ENCODE measurements around the gene CYP2U1. TPM values are rescaled to one million over a fixed set of nuclear protein-coding genes. Genes with fewer than 3 reads are reported as not detected.
"Not testable (repeated sequence)": the region's sequence is repeated elsewhere in the genome, so short reads cannot be mapped to it uniquely, and the experiment has no call there.

The CYP2U1 gene
- 1 to 10 TPM; 2.1 TPM for total RNA-seq

- DNase-seq (ENCODE audit: low spot score in 2 of 2) (peak; percentile 77 to 81), ATAC-seq (peak; percentile 94)
- Mint-ChIP-seq H3K36me3 (peaks cover 0 to 5% of the 10 kb centered on the region in 2 donors), H3K9me3 (no peaks in the 10 kb centered on the region), H3K27ac (peak within 1 kb of the TSS; percentile 56 to 83)
Observed at GRCh38 chr4:107930821-107931774, at the start of gene CYP2U1. CYP2U1 (plus strand) TSS chr4:107931549; CDS start chr4:107931644, 95 bp downstream.

- no peak for ATAC-seq
- H3K9me3 Mint-ChIP-seq: no peaks in the 10 kb centered on the region
- no peak overlapping the region for H3K27ac Mint-ChIP-seq
- DNase-seq (ENCODE audit: low spot score in 2 of 2): no peak
- H3K36me3 Mint-ChIP-seq: peaks cover 0 to 8% of the 10 kb centered on the region in 2 donors
Observed at GRCh38 chr4:107885865-107886264, 45.5 kb upstream of the CYP2U1 start.

- Mint-ChIP-seq H3K9me3 (no peaks in the 10 kb centered on the region), H3K27ac (no peak overlapping the region), H3K36me3 (peaks cover 0 to 8% of the 10 kb centered on the region in 2 donors)
- DNase-seq (ENCODE audit: low spot score in 2 of 2) (peak in 1 of 2 donors; percentile 15), ATAC-seq (no peak)
Observed at GRCh38 chr4:107888237-107888636, 43.1 kb upstream of the CYP2U1 start.

- H3K9me3 Mint-ChIP-seq: no peaks in the 10 kb centered on the region
- peaks cover 0 to 14% of the 10 kb centered on the region in 2 donors for H3K36me3 Mint-ChIP-seq
- no peak for ATAC-seq
- no peak overlapping the region for H3K27ac Mint-ChIP-seq
- no peak for DNase-seq (ENCODE audit: low spot score in 2 of 2)
Observed at GRCh38 chr4:107890779-107891178, 40.6 kb upstream of the CYP2U1 start.

GRCh38 chr4:107891299-107891698 is 40.0 kb upstream of the CYP2U1 start:
- H3K9me3 Mint-ChIP-seq: no peaks in the 10 kb centered on the region
- ATAC-seq: no peak
- DNase-seq (ENCODE audit: low spot score in 2 of 2): no peak
- peaks cover 0 to 14% of the 10 kb centered on the region in 2 donors for H3K36me3 Mint-ChIP-seq
- no peak overlapping the region for H3K27ac Mint-ChIP-seq

DNA sequence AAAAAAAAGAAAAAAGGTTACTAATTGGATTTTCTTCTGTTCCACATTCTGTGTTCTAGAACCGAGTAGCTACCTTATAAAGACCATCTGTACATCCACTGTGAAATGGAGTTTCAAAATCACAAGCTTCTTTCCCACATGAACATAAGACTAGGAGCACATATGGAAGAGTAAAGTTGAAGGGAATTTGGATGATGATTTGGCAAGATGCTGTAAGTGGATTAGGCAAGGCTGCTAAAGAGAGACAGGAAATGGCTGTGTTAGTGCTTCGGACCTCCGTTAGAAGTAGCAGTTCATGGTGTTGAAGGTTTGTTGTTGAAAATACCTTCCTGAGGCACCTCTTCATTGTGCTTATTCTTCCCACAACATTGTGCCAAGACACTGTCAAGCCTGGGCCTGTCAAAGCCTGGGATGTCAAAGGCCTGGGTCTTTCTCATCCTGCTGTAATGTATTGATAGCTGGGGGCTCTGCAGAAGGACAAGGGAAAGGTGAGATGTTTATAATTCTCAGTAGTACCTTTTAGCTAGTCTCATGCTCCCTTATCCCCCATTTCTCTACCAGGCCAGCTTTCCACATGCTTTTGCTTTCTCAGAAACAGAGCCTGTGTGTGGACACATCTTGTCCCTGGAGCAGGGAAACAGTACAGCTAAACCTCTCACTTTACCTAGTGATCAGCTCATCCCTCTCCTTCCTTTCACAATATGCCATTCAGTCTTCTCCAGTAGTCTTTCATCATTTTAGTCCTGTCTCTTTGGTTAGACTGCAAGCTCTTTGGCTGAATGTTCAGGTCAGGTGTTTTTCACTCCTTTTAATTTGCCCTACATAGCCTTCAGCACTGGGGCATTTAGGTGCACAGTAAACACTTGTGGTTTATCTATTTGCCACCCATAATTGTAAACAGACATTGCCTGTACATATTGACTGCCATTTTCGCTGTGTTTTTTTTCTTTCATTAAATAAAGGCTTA is 37.9 kb upstream of the CYP2U1 start:
- ATAC-seq: no peak
- no peak for DNase-seq (ENCODE audit: low spot score in 2 of 2)
- no peak overlapping the region for H3K27ac Mint-ChIP-seq
- H3K9me3 Mint-ChIP-seq: no peaks in the 10 kb centered on the region
- H3K36me3 Mint-ChIP-seq: peaks cover 0 to 14% of the 10 kb centered on the region in 2 donors

DNA sequence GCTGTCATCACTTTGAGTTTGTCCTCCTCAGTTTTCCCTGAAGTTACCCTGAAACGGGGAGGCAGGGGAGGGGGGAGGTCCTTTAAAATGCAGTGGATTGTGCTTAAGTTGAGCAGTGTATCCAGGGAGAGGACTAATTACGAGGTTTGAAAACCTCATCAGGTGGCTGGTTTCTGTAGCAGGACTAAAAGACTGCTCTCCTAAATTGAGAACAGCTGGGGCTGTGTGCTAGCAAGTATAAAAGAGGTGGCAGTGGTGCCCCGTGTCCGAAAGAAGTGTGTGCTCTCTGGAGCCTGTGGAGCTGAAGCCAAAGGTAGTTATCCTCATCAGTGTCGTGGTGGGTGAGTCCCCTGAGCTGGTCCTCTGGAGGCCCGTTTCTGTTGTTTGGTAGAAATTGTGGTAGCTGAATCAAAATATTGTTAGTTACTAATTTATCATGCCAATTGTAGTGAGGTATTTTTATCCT is 37.2 kb upstream of the CYP2U1 start:
- Mint-ChIP-seq H3K9me3 (no peaks in the 10 kb centered on the region), H3K36me3 (peaks cover 0 to 14% of the 10 kb centered on the region in 2 donors), H3K27ac (no peak overlapping the region)
- ATAC-seq: no peak
- DNase-seq (ENCODE audit: low spot score in 2 of 2): no peak

DNA sequence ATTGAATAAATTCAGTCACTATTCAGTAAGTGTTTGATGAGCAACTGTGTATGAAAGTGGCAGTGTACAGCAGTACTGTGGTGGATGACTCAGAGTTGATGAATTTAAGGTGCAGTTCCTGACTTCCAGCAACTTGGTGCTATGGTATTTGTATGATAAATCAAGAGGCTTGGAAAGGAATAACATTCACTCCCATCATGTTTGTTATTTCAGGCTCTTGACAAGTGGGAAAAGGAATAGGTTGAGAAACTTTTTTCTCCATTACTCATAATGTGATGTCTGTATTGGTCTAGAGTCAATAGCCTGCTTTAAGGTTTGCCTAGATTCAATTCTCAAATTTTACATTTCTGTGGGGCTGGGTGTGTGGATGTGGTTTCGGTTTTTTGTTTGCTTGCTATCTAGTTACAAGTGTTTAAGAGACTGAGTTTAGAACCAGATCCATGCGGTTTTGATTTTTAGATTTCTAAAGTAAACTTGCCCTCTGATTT is 35.1 kb upstream of the CYP2U1 start:
- peak; percentile 91 to 95 for ATAC-seq
- Mint-ChIP-seq H3K27ac (no peak overlapping the region), H3K36me3 (peaks cover 0 to 6% of the 10 kb centered on the region in 2 donors), H3K9me3 (no peaks in the 10 kb centered on the region)
- peak in 1 of 2 donors; percentile 10 for DNase-seq (ENCODE audit: low spot score in 2 of 2)

DNA sequence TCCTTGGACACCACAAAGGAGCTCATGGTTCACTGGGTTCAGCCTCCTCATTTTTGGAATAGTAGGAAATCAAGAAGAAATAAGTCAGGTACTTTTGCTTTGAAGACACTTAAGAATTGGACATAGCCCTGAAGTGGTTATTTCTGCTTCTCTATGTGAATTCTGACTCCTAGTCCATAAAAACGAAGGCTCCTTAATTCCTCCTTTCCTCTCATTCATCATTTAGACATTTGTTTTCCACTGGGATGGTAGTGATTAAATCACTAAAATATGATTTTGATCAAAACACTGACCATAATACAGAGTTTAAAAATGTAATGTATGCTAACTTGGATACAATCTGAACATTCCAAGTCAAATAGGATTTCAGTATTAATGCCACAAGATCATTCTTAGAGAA is 34.7 kb upstream of the CYP2U1 start:
- Mint-ChIP-seq H3K27ac (no peak overlapping the region), H3K9me3 (no peaks in the 10 kb centered on the region), H3K36me3 (peaks cover 0 to 6% of the 10 kb centered on the region in 2 donors)
- DNase-seq (ENCODE audit: low spot score in 2 of 2): no peak
- ATAC-seq: no peak

DNA sequence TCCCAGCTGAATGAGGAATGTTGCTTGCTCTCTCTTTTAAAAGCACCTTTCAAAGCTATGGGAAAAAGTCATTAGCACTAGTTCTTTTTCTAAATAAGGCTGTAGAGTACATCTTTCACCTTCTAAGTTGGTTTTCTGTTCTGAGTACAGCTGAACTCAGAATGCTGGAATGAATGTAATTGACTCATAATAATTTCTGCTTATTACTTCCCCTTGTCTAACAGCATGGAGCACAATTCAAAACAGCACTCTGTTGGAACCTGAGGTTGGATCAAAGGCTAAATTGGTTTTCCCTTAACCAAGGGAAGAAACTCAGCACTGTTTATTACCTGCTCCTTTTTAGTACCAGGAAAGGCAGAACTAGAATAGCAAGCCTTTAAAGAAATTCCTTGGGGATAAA is 33.5 kb upstream of the CYP2U1 start:
- DNase-seq (ENCODE audit: low spot score in 2 of 2): no peak

DNA sequence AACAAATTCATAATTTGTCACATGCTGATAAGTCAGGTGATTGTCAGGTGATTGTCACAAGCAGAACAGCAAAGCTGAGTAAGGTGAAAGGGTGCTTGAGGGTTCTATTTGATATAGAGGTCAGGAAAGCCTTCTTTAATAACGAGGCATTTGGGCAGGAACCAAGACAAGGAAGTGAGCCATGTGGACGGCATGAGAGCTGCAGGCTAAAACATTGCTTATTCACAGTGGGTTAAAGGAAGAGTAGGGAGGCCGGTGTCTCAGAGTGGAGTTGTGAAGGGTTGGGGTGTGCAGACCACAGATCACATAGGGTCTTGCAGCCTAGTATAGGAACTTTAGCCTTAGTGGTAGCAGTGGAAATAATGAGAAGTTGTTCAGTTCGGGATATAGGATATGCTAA is 31.3 kb upstream of the CYP2U1 start:
- ATAC-seq: no peak
- no peak overlapping the region for H3K27ac Mint-ChIP-seq
- H3K9me3 Mint-ChIP-seq: peaks cover 10% of the 10 kb centered on the region in 2 donors

More for the DNA sequence above, 33.5 kb upstream of the CYP2U1 start:
- Mint-ChIP-seq H3K27ac (no peak overlapping the region), H3K9me3 (no peaks in the 10 kb centered on the region), H3K36me3 (peaks cover 0 to 6% of the 10 kb centered on the region in 2 donors)
- peak; percentile 51 to 77 for ATAC-seq

DNA sequence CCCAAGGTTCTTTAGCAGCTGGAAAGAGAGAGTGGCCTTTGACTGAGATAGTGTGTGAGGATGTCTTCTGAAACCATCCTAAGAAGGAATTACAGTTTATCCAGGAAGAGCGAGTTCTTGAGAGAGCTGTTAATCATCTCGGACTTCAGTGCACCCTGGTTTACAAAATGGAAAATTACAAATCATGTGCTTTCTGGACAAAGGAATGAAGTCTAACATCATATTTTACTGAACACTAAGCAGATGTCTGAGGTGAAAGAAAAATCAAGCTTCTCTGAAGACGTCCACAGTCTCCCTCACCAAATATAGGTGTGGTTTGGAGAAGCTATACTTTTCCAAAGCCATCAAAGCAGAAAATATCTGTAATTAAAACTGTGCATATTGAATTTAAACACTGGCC is 30.8 kb upstream of the CYP2U1 start:
- H3K9me3 Mint-ChIP-seq: peaks cover 12% of the 10 kb centered on the region in 2 donors
- ATAC-seq: no peak

More for the DNA sequence above, 31.3 kb upstream of the CYP2U1 start:
- no peak for DNase-seq (ENCODE audit: low spot score in 2 of 2)
- H3K36me3 Mint-ChIP-seq: peaks cover 8 to 14% of the 10 kb centered on the region in 2 donors

GRCh38 chr4:107901213-107901934 is 30.0 kb upstream of the CYP2U1 start:
- DNase-seq (ENCODE audit: low spot score in 2 of 2) (no peak), ATAC-seq (no peak)
- H3K36me3 Mint-ChIP-seq: peaks cover 10 to 11% of the 10 kb centered on the region in 2 donors
- H3K9me3 Mint-ChIP-seq: peaks cover 12% of the 10 kb centered on the region in 2 donors
- no peak overlapping the region for H3K27ac Mint-ChIP-seq

More for the DNA sequence above, 30.8 kb upstream of the CYP2U1 start:
- Mint-ChIP-seq H3K36me3 (peaks cover 10 to 11% of the 10 kb centered on the region in 2 donors), H3K27ac (no peak overlapping the region)
- DNase-seq (ENCODE audit: low spot score in 2 of 2): no peak

- Mint-ChIP-seq H3K9me3 (peaks cover 12% of the 10 kb centered on the region in 2 donors), H3K27ac (no peak overlapping the region), H3K36me3 (peaks cover 10 to 11% of the 10 kb centered on the region in 2 donors)
- DNase-seq (ENCODE audit: low spot score in 2 of 2): no peak
- ATAC-seq: no peak
Observed at GRCh38 chr4:107902715-107903114, 28.6 kb upstream of the CYP2U1 start.

GRCh38 chr4:107905082-107905481 is 26.3 kb upstream of the CYP2U1 start:
- not testable (repeated sequence) for DNase-seq (ENCODE audit: low spot score in 2 of 2); H3K27ac Mint-ChIP-seq
- Mint-ChIP-seq H3K9me3 (peaks cover 12% of the 10 kb centered on the region in 2 donors), H3K36me3 (peaks cover 10 to 11% of the 10 kb centered on the region in 2 donors)
- ATAC-seq: peak in 1 of 2 donors; percentile 68
